ENCODE measurements around the gene PLCH1.

The PLCH1 gene

GRCh38 chr3:155745795-155746550, 1.1 kb upstream of the PLCH1 start:
- no peak for DNase-seq

GRCh38 chr3:155744010-155744625, 753 bp downstream of the PLCH1 start:
- peak; percentile 53 for DNase-seq

DNA sequence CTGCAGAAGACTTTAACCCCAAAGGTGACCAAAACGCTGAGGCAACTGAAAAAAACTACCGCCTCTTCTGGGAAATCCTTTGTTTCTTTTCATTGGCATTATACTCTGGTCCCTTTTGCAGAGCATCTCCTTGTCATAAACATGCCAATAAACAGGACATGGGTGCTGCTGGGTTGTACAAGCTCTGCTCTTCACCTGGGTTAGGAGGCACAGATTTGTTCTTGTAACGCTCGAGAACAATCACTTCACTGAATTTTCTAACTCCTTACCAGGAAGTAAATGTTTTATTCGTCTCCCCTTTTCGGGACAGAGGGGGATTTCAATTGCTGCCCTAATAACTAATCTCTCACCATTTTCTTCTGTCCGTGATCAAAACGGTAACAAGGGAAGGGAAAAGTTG, 1.3 kb downstream of the PLCH1 start:
- DNase-seq, result no peak

GRCh38 chr3:155742349-155742965, 2.4 kb downstream of the PLCH1 start:
- no peak for DNase-seq

- no peak for DNase-seq
Observed at GRCh38 chr3:155741603-155742002, 3.3 kb downstream of the PLCH1 start.

DNA sequence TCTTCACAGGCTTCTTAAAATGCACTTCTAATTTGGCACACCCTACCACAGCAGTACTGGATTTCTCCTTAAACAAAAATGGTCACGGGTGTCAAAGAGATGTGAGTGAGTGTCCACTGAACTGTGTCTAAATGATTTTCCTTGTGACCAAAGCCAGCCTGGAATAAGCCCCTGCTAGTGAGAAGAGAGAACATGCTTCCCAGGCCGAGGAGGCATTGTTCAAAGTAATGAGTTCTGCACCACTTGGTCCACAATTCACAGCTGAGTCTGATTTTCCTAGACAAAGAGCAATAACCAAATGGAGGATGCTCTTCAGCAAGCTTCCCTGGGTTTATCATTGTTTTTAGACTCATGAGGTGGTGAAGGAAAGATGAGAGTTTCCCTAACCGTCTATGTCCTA, 3.8 kb downstream of the PLCH1 start:
- DNase-seq, result no peak

- no peak for DNase-seq
Observed at GRCh38 chr3:155739154-155739553, 5.7 kb downstream of the PLCH1 start.

DNA sequence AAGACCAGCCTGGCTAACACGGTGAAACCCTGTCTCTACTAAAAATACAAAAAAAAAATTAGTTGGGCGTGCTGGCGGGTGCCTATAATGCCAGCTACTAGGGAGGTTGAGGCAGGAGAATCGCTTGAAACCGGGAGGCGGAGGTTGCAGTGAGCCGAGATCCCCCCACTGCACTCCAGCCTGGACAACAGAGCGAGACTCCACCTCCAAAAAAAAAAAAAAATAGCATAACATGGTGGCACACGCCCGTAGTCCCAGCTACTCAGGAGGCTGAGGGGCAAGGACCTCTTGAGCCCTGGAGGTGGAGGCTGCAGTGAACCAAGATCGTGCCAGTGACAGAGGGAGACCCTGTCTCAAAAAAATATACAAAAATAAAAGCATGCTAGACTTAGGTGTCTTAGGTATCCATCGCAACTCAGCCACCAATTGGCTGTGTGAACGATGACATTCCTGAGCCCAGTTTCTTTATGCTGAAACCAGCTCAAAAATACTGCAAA, 6.2 kb downstream of the PLCH1 start:
- DNase-seq, result no peak

DNA sequence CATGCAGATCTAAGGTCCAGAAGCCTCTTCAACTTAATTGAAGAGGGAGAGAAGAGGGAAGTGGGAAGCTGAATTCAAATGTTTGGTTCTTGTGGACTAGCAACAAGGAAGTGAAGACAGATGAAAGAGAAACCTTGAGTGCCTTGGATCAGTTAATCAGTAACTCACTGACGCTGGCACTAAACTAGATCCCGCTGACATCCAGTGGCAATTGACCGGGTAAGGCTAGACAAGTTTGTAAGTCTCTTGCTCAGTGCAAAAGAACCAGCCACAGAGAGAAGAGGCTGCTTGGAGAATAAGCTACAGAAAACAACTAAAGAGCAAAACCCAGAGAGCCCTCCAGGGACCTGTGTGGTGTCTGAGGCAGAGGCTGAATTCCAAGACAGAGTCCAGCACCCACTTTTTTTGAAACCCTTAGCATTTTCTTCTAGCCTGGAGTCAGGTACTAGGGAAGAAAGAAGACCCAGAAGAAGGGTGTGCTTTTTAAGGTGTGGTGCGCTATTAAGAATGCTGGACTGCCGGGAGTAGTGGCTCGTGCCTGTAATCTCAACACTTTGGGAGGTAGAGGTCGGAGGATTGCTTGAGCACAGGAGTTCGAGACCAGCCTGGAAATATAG, 6.9 kb downstream of the PLCH1 start:
- no peak for DNase-seq

- no peak for DNase-seq
Observed at GRCh38 chr3:155736381-155736780, 8.5 kb downstream of the PLCH1 start.

DNA sequence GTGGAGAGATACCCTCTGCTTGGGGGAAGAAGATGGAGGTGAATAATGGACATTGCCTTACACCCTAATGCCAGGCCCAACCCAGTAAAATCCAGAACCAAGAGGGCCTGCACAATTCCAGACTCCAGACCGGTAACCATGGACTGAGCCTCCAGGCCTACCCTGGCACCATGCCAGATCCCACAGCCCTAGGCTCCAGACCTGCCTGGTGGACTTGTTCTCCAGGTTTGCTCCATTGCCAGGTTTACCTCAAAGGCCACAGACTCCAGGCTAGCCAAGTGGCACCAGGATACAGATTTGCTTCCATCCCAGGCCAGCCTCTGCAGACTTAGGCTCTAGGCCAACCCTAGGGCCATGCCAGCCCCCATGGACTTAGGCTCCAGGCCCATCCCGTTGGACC, 14.0 kb downstream of the PLCH1 start:
- no peak for DNase-seq

- no peak for DNase-seq
Observed at GRCh38 chr3:155727836-155728235, 17.0 kb downstream of the PLCH1 start.

DNA sequence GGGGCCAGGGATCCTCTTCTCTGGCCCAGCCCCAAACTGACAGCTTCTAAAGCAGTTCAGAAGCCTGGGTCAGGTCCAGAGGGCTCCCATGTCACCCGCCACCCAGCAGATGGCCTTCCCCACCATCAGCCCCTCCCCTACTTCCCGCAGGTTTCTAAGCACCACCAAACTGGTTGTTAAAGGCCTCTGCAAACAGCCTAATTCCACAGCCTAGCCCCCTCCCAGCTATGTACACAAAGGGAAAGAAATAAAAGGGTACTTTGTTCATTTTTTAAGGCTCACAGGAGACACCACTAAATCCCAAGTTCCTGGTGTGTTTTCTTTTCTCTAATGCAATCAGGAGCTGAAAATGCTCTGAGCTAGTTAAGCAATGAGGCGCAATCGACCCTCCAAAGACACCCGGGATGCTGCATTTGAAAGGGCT, 30.6 kb downstream of the PLCH1 start:
- no peak for DNase-seq

GRCh38 chr3:155712008-155712407, 32.9 kb downstream of the PLCH1 start:
- no peak for DNase-seq

- no peak for DNase-seq
Observed at GRCh38 chr3:155704771-155705559, 39.9 kb downstream of the PLCH1 start.

GRCh38 chr3:155704061-155704460, 40.8 kb downstream of the PLCH1 start:
- DNase-seq, result no peak

DNA sequence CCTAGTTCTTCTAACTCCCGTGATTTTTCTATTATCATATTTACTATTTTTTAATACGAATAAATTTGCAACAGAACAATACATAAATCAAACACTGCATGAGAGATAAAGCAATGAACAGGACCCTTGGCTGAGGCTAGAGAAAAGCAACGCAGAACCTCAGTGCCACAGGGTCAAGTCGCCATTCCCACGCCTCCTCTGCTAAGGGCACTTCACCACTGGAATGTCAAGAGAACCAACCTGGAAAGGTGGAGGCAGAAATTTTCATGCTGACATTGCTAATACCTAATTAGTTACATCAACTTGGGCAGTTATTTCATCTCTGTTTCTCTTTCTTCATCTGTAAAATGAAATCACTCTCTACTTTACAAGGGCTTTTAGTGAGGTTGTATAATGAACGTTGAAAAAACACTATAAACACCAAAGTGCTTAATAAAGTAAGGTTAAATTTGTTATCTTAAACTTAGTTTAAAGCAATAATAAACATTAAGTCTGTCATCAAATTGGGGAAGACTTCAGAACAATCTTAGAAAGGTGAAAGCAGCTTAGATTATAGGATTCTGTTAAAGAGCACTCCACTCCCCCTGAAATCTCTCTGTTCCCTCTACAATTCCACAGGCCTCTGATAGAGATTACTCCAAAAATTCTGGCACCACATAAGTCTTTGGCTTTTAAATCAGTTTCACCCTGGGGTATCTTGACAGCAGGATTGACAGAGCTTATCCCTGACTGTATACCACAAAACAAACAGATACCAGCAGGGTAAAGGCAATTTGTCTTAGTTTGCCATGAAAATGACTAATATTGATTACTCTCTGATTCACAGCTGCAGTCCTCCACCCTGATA, 41.9 kb downstream of the PLCH1 start:
- no peak for DNase-seq

GRCh38 chr3:155701882-155702465, 42.9 kb downstream of the PLCH1 start:
- no peak for DNase-seq

DNA sequence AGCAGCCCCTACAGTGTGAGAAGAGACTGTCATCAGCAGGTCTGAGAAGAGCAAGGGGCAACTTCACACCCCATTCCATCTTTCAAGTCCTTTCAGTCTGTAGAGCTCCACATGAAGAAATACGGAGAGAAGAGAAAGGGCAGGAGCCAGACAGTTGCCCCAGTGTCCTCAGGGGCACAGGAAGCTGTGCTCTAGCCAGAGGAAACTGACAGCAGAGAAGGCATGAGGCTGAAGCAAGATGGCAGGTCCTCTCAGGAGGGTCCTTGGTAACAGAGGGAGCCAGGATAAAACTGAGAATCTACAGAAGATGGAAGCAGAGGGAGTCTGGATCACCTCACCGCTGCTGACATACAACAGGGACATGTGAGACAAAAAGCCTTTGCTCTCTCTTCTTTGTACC, 47.3 kb downstream of the PLCH1 start:
- no peak for DNase-seq

DNA sequence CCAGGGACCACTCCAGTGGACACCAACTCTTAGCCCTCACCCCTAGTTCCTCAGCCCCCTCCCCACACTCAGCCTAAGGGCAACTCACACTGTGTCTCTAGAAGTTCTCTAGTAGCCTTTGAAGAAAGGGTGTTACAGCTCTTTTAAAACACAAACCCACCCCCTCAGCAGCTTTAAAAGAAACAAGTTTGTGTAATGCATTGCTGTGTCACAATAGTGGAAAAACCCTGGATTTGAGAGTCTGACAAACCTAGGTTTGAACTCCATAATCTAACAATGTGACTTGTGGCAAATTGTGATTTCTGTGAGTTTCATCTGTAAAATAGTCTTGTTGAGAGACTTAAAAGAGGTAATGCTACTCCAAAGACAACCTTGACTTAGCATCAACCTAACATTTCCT, 54.0 kb downstream of the PLCH1 start:
- DNase-seq, result no peak

- no peak for DNase-seq
Observed at GRCh38 chr3:155688481-155688880, 56.4 kb downstream of the PLCH1 start.

GRCh38 chr3:155683344-155683720, 61.5 kb downstream of the PLCH1 start:
- no peak for DNase-seq

Measured in right hindlimb (tissue), 1 donor.